HG02981 (cell line): ENCODE results near the gene B3GAT2.

ENCODE experiments used
- ATAC-seq: cut with Tn5 transposase; IDR thresholded peaks from one replicate; pipeline ENCODE4 v1.9.1; 2021; ENCODE audit warnings: mild to moderate bottlenecking, moderate library complexity; ENCODE audit not compliant: unreplicated experiment

The B3GAT2 gene

DNA sequence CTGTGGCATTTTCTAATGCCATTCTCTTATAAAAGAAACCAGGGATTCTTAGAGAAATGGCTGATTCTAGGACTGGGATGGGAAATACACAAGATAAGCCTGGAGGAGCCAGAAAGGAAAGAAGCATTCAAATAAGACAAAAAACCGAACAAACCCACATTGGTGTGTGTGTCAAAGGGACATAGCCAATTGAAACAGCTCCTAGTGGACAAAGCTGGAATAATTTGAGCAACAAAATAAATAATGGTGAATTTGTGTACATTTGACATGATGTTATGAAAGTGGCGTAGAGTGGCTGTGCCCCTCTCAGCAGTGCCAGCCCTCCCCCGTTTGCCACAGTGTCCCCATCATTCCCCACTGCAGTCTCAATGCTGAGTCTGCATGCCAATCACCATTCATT, 55.5 kb downstream of the B3GAT2 start:
- ATAC-seq, result no peak

DNA sequence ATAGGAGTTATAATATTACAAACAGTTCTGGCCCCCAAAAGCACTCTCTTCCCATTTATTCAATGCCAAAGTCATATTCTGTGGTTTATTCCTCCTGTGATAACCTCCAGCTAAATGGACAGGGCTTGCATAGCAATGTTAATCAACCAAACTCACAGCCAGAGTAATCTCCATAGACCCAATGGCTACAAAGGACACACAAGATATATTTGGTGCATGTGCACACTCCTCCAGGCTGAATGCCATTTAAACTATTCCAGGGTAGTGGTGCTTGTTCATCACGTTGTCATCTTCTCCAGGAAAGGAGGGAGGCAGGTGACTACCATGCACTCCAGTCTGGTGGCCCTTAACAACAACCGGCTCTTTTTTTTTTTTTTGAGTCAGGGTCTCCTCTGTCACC, 56.8 kb downstream of the B3GAT2 start:
- ATAC-seq, result no peak

DNA sequence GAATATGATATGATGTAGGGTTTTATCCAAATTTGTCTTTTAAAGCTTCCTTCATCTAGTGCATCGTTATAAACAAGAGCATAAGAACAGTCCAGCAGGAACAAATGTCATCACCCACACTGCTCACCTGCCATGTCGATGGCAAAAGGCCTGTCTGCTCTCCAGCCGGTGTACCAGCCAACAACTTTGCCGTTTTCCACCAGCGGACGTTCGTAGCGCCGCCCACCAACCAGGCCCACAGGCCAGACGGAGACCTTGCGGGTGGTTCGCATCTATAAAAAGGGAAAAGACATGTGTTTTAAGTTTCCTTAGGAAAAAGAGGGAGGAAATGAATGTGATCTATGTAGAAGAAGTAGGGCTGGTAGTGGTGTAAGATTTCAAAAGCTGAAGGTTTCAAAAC, 62.9 kb downstream of the B3GAT2 start:
- ATAC-seq, result no peak

GRCh38 chr6:70889270-70889669, 67.6 kb downstream of the B3GAT2 start:
- no peak for ATAC-seq

- no peak for ATAC-seq
These were observed 70.2 kb downstream of the B3GAT2 start for GRCh38 chr6:70886661-70887060.

- no peak for ATAC-seq
These were observed 70.8 kb downstream of the B3GAT2 start for GRCh38 chr6:70886071-70886470.

DNA sequence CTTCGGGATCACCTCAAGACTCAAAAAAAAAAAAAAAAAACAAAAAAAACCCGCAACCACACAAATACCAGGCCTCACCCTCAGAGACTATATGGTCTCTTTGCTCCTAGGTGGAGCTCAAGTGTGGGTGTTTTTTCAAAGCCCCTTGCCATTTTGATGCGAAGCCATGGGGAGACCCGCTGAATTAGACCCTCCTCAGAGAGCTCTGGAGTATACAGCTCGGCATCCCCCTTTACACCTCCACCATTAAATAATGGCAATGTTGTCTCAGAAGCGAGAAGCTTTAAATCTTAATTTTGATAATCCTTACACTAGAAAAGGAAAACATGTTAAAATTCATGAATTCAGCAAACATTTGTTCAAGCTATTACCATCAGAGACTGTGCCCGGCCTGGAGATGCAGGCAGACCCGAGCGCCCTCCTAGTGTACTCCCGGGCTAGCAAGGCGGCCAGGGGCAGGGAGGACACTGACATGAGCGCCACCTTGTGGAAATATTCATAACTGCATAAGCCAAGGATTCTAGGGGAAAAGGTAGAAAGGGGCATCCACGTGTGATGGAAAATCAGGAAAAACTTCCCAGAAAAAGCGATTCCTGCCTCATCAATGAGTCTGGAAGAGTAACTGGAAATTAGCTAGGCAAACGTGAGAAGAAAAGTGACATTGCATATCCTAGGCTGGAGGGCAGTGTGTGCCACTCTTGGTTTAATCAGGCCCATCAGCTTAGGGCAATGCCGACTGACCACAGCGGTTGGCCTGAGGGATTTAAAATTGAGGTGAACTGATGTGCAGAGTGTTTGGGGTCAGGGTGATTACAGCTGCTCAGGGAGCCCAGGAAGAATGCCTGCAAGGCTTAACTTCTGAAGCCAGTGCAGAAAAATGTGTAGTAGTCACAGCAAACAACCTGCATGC, 72.5 kb downstream of the B3GAT2 start:
- ATAC-seq, result peak; percentile 83

- no peak for ATAC-seq
These were observed 77.4 kb downstream of the B3GAT2 start for GRCh38 chr6:70879496-70879895.

- ATAC-seq, result no peak
These were observed 82.5 kb downstream of the B3GAT2 start for GRCh38 chr6:70874181-70874913.

DNA sequence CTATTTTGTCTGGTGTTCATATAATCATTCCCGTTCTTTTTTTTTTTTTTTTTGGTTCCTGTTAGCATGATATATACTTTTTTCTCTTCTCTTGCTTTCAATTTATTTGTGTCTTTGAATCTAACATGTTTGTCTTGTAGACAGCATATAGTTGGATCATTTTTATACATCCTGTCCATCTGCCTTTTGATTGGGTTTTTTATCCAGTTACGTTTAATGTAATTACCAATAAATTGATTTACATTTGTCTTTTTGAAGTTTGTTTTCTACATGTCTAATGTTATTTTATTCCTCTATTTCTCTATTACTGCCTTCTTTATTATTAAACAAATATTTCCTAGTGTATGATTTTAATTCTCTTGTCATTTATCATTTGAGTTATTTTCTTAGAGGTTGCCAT, 84.4 kb downstream of the B3GAT2 start:
- ATAC-seq, result no peak

DNA sequence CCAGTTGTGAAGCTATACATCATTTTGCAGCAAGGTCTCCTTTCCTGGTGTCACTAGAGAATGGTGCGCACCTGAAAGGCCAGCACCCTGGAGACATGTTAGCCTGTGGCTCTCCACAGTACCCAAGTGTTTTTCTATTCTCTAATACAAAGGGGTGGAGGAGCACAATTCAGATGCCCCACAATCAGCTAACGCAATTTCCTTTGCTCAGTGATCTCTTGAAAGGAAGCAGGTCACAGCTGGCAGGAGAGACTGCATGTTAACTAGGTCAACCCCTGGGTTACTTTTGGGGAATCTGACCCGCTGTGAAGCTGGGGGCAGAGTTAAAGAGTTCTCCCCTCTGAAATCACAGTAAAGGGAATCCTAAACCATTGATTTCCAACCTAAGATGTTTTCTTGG, 92.5 kb downstream of the B3GAT2 start:
- no peak for ATAC-seq

DNA sequence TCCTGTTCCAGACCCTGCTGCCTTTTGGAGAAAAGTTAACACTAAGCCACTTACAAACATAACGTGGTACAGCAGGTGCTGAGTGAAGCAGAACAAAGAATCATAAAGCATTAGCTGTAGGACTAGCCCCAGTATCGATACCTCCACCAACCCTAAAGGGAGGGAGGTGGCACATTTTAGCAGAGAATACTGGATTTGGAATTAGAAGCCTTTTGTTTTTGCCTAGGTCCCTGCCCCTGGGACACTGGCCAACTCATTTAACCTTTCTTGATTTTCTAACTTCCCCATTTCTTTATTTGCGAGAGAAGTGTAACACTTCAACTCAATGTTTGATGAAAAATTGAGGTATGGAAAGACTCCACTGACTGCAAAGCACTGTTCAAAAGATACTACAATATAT, 93.5 kb downstream of the B3GAT2 start:
- no peak for ATAC-seq

- ATAC-seq, result no peak
These were observed 95.9 kb downstream of the B3GAT2 start for GRCh38 chr6:70860920-70861319.

DNA sequence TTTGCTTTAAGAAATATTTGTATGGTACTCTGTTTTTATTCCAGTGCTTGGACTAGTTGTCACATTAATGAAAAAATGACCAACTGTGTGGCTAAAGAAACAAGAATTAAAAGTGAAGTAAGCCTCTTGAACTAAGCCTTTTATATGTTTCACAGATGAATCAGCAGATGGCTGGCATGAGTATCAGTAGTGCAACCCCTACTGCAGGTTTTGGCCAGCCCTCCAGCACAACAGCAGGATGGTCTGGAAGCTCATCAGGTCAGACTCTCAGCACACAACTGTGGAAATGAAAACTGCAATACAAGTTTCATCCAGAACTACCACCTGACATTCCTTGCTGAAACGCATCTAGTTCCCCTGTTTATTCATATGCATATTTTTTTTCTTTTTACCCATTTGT, 96.8 kb downstream of the B3GAT2 start:
- no peak for ATAC-seq

DNA sequence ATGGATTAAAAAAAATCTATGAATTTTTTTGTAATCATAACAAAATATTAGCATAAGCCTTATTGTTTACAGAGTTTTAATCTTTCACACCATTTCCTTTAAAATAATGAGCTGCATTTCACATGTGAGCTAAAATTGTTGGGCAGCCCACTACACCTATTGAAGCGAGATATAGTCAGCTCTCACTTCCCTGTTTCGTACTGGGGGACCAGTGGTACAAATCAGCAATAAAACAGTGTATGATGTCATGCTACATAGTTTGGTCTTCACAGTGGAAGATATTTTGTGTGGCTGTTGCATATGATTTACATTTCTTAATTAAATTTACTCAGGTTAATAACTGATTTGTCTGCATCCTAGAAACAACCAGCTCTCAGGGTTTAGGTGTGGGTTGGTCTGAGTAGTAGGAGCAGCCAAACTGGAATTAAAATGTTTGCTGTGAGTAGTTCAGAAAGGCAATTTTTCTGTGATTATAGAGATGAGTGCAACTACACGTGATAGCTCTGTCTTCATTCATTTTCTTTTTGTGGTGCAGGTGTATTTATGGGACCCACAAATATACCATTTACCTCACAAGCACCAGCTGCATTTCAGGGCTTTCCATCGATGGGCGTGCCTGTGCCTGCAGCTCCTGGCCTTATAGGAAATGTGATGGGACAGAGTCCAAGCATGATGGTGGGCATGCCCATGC, 99.3 kb downstream of the B3GAT2 start:
- peak; percentile 100 for ATAC-seq

DNA sequence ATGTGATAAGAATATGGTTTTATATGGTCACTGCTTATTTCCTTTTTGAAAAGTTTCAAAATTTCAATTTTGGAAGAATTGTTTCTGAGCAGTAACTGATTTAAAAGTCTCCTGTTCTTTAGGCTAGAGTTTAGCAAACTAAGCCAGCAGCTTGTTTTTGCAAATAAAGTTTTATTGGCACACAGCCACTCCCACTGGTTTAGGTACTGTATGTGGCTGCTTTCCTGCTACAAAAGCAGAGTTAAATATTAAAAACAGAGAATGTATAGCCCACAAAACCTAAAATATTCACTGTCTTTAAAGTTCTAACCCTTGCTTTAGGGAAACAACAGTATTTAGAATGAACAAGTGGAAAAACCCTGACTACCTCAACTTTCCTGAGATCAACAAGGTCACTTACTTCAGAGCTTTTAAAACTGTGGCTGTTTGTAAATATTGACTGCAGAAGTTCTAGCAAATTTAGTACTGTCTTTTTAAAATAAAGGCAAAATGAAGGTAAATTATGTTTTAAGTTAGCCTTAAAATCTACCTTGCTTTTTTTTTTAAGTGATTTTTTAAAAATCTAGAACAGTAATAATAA, 104.1 kb downstream of the B3GAT2 start:
- no peak for ATAC-seq

- ATAC-seq, result no peak
These were observed 107.4 kb downstream of the B3GAT2 start for GRCh38 chr6:70849348-70850069.

- ATAC-seq, result no peak
These were observed 109.5 kb downstream of the B3GAT2 start for GRCh38 chr6:70847106-70848084.

DNA sequence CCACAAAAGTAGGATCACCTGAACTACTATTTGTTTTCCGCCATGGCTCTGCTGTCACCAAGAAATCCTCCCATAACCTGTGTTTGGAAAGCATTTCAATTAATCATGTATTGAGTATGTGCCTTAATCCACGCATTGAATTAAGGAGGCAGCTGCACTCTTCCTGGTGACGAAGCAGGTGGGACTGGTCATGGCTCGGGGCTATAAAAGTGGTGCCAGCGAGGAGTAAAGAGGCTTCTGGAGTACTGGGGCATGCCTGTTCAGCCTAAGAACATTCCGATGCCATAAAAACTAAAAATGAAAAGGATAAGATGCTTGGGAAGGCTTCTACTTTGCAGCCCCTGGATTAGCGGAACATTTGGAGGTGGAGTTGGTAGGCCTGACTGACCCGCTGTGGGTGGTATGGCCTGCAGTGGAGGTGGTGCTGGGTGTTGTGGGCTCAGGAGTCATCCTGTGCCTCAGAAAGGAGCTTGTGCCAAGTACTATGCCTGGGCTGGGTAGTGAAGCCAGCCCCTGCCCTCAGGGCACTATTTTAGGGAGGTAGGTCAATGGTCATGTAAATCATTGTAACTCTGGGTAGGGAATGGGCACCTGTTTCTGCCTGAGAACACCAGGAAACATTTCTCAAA, 110.5 kb downstream of the B3GAT2 start:
- ATAC-seq, result no peak
